Parathyroid adenoma (tissue), 2 donors: ENCODE results near the gene VAV3.

Source experiments
- H2AFZ ChIP-seq: fragments of 300-600 bp; sonication (generic); one replicate; pipeline ENCODE4 v1.7.0; 2017; ENCODE audit warnings: antibody characterized with exemption, mild to moderate bottlenecking
- H3K27ac ChIP-seq: fragments of 300-600 bp; sonication (generic); one replicate; pipeline ENCODE4 v1.7.0; 2017
- H3K27me3 ChIP-seq: fragments of 300-600 bp; sonication (generic); one replicate; pipeline ENCODE4 v1.7.0; 2017; ENCODE audit warnings: low read length; ENCODE audit not compliant: control insufficient read depth, insufficient read depth
- H3K36me3 ChIP-seq: fragments of 300-600 bp; sonication (generic); one replicate; pipeline ENCODE4 v1.7.0; 2017; ENCODE audit warnings: low read length; ENCODE audit not compliant: control insufficient read depth, insufficient read depth
- H3K4me1 ChIP-seq: fragments of 300-600 bp; sonication (generic); one replicate; pipeline ENCODE4 v1.7.0; 2017; ENCODE audit warnings: control low read depth
- H3K4me2 ChIP-seq: fragments of 300-600 bp; sonication (generic); one replicate; pipeline ENCODE4 v1.7.0; 2017; ENCODE audit warnings: low read length
- H3K4me3 ChIP-seq: fragments of 300-600 bp; sonication (generic); one replicate; pipeline ENCODE4 v1.7.0; 2017; ENCODE audit warnings: low read depth, low read length
- H3K79me2 ChIP-seq: fragments of 300-600 bp; sonication (generic); one replicate; pipeline ENCODE4 v1.7.0; 2017; ENCODE audit warnings: control low read depth
- H3K9ac ChIP-seq: fragments of 300-600 bp; sonication (generic); one replicate; pipeline ENCODE4 v1.7.0; 2017; ENCODE audit warnings: mild to moderate bottlenecking
- H3K9me3 ChIP-seq: fragments of 300-600 bp; sonication (generic); one replicate; pipeline ENCODE4 v1.7.0; 2017; ENCODE audit warnings: low read length; ENCODE audit not compliant: control insufficient read depth
- CTCF ChIP-seq: fragments of 300-600 bp; sonication (generic); IDR thresholded peaks from one replicate; pipeline ENCODE4 v1.7.0; 2017; ENCODE audit warnings: antibody characterized with exemption, mild to moderate bottlenecking
- donor health status: primary hyperparathyroidism.

Gene VAV3

GRCh38 chr1:107547363-107548155 lies 417.4 kb downstream of the VAV3 start:
- Histone ChIP-seq H3K27me3 (no peaks in the 10 kb centered on the region), H2AFZ (no peak overlapping the region), H3K4me2 (no peak overlapping the region), H3K36me3 (no peaks in the 10 kb centered on the region), H3K4me3 (no peak overlapping the region), H3K4me1 (no peaks in the 10 kb centered on the region), H3K9ac (no peak overlapping the region), H3K79me2 (no peaks in the 10 kb centered on the region), H3K9me3 (no peaks in the 10 kb centered on the region), H3K27ac (no peak overlapping the region)
- TF ChIP-seq CTCF: no peak

GRCh38 chr1:107546576-107546975 lies 418.4 kb downstream of the VAV3 start:
- no peak overlapping the region for H3K9ac ChIP-seq
- H2AFZ ChIP-seq: no peak overlapping the region
- no peaks in the 10 kb centered on the region for H3K27me3 ChIP-seq
- H3K4me3 ChIP-seq: no peak overlapping the region
- TF ChIP-seq CTCF: no peak
- no peaks in the 10 kb centered on the region for H3K36me3 ChIP-seq
- H3K79me2 ChIP-seq: no peaks in the 10 kb centered on the region
- H3K4me1 ChIP-seq: no peaks in the 10 kb centered on the region
- H3K27ac ChIP-seq: no peak overlapping the region
- H3K9me3 ChIP-seq: no peaks in the 10 kb centered on the region
- H3K4me2 ChIP-seq: no peak overlapping the region

DNA sequence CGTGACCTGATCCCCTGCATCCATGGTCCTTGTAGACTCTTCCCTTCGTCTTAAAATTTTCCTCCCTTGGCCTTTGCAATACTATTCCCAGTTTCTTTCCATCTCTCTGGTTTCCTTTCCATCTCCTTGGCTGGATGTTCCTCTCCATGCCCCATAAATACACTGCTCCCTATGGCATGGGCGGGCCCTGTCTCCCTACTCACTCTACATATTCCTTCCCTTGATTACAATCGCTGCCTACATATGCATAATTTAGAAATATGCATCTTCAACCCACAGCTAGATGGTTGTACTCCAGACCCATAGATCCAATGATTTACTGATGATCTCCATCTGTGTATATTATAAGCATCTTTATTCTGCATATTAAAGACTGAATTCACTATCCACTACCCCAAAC lies 419.1 kb downstream of the VAV3 start:
- no peak overlapping the region for H2AFZ ChIP-seq
- H3K9me3 ChIP-seq: no peaks in the 10 kb centered on the region
- H3K4me3 ChIP-seq: no peak overlapping the region
- no peaks in the 10 kb centered on the region for H3K36me3 ChIP-seq
- no peaks in the 10 kb centered on the region for H3K79me2 ChIP-seq
- H3K9ac ChIP-seq: no peak overlapping the region
- no peak overlapping the region for H3K27ac ChIP-seq
- H3K27me3 ChIP-seq: no peaks in the 10 kb centered on the region
- no peak for TF ChIP-seq CTCF
- H3K4me1 ChIP-seq: no peaks in the 10 kb centered on the region
- H3K4me2 ChIP-seq: no peak overlapping the region

DNA sequence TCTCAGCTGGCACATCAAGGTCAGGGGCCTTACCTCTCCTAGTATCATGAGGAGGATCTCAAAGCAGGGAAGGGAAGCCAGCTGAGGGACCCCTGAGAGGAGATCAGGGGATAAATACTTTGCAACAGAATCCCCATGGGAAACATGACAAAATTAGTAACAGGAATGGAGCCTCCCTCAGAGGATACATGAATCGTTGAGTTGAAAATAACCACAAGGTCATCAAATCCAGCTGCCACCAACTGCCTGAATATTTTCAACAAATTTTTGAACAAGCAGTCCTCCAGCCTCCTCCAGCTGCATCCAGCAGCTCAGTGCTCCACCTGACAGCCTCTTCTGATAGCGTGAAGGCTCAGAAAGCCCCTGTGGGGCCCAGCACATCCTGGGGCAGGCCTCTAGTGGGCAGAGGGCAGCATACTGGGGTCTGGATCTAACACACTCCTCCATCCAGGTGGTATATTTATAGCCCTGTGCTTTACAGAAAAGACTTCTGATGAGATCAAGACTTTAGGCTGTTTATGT lies 419.9 kb downstream of the VAV3 start:
- no peaks in the 10 kb centered on the region for H3K4me1 ChIP-seq
- no peak overlapping the region for H3K9ac ChIP-seq
- H2AFZ ChIP-seq: no peak overlapping the region
- no peaks in the 10 kb centered on the region for H3K36me3 ChIP-seq
- H3K9me3 ChIP-seq: no peaks in the 10 kb centered on the region
- no peak for TF ChIP-seq CTCF
- H3K27ac ChIP-seq: no peak overlapping the region
- no peak overlapping the region for H3K4me3 ChIP-seq
- no peaks in the 10 kb centered on the region for H3K79me2 ChIP-seq
- no peak overlapping the region for H3K4me2 ChIP-seq
- no peaks in the 10 kb centered on the region for H3K27me3 ChIP-seq

- no peak for TF ChIP-seq CTCF
- Histone ChIP-seq H3K4me1 (no peaks in the 10 kb centered on the region), H3K27ac (no peak overlapping the region), H3K27me3 (no peaks in the 10 kb centered on the region), H3K79me2 (no peaks in the 10 kb centered on the region), H3K36me3 (no peaks in the 10 kb centered on the region), H3K4me3 (no peak overlapping the region), H3K9ac (no peak overlapping the region), H2AFZ (no peak overlapping the region), H3K9me3 (no peaks in the 10 kb centered on the region), H3K4me2 (no peak overlapping the region)
Measured at GRCh38 chr1:107544285-107544684, 420.7 kb downstream of the VAV3 start.
